NCI-H2081 treated with DMSO at 0.1 percent for 48 hours (cell line): ENCODE measurements around the gene EFHC1.
"Not testable (repeated sequence)": the region's sequence is repeated elsewhere in the genome, so short reads cannot be mapped to it uniquely, and the experiment has no call there.

Experiments used
- DNase-seq: peaks from one replicate; lab custom pipeline; 2025; lab: John Stamatoyannopoulos, UW

Gene EFHC1

DNA sequence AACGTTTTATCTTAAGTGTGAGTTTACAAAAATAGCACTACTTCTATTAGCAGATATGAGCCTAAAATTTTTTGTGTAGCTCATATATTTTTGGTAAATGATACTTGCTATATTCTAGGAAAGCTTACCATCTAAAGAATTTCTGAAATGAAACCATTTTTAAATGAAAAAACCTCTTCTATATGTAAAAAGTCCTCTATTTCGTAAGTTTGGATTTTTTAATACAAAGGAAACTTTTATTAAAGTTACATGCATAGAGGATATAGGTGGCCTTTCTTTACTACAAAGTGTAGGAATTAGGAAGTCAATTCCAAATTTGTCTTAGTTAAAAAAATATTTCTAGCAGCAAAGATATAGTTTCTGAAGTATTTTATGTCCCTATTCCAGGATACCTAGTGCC, 18.8 kb downstream of the EFHC1 start:
- no peak for DNase-seq

DNA sequence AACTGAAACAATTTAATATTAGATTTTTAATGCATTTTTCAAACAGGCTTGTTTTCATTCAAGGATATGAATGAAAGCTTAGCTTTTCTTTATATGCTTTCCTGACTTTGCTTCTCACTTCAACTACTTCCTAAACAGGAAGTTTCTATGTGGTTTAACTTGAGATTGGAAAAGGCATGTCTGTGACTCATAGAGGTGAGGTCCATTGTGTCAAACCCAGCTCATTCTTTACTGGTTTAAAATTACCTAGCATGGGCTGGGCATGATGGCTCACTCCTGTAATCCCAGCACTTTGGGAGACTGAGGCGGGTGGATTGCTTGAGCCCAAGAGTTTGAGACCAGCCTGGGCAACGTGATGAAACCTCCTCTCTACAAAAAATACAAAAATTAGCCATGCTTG, 34.4 kb downstream of the EFHC1 start:
- DNase-seq = no peak

DNA sequence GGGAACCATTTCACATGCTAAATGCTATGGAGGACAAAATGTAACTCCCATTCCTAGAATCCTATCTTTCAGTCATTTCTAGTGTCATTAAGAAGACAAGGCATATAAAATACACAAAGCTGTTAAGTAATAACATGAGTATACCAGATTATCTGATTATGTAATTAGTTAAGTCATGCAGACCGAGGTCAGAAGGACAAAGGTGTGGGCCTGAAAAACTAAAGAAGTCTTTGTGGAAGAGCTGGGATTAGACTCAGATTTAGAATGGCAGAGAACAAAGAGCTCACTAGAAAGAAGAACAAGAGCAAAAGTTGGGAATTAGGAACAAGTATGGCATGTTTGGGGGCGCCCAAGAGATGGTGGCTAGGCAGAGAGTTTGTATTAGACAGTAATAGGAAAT, 37.0 kb downstream of the EFHC1 start:
- no peak for DNase-seq

DNA sequence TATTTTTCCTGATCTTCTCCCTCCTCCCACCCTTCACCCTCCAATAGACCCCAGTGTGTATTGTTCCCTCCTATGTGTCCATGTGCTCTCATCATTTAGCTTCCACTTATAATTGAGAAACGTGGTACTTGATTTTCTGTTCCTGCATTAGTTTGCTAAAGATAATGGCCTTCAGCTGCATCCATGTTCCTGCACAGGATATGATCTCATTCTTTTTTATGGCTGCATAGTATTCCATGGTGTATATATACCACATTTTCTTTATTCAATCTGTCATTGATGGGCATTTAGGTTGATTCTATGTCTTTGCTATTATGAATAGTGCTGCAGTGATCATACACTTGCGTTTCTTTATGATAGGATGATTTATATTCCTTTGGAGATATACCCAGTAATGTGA, 41.1 kb downstream of the EFHC1 start:
- not testable (repeated sequence) for DNase-seq

DNA sequence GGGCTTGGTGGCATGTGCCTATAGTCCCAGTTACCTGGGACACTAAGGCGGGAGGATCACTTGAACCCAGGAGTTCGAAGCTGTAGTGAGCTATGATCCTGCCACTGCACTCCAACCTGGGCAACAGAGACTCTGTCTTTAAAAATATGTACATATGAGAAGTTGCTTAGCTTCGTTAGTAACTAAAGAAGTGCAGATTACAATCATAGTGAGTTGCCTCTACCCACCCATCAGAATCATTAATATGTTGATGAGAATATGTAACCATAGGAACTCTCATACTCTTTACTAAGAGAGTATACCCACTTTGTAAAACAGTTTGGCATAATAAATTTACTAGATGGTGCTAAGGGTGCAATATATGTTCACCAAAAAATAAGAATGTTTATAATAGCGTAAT, 54.0 kb downstream of the EFHC1 start:
- DNase-seq = no peak

DNA sequence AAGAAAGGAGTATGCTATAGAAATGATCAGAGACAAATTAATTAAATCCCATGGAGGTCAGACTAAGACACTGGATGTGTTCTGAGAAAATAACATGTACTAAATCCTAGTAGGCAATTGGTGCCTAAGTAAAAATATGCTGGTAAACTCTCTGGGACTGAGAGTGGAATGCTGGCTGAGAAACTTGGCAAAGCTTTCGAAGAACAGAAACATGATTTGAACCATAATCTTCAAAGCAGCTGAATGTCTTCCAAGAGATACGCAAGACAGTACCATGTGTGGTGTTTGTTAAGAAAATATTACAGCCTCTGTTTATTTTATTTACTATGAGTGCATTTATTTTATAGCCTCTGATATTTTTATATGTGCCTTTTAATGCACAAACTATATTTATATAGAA, 55.2 kb downstream of the EFHC1 start:
- DNase-seq = no peak

DNA sequence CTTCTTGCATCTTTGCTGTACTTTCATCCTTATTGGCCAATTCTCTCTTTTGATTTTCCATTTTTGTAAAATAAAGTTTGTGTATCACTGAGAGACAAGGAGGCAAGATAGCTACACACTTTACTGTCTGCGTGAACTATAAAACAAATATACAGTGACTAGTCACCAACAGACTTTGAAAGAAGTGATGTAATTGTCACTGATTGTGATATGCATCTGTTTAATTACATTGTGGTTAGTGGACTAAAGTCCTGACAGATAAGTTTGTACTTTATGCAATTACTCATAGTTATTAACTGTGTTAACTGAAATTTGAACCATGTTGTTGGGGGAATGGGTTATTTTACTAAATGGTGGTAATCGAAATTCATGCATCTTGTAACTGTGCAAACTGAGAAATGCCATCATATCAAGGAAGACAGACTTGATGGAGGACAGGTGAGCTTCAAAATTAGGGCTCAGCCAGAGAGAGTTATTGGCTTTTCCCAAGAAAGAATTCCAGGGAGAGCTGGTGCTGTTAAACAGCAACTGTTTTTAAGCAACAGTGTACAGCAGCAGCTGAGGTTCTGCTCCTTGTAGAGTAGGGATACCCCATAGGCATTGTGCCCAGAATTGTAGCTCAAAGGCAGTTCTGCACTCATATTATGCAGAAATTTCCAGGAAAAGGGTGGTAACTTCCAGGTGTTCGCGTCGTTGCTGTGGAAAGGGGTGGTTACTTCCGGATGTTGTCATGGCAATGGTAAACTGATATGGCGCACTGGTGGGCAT, 62.9 kb downstream of the EFHC1 start:
- no peak for DNase-seq

DNA sequence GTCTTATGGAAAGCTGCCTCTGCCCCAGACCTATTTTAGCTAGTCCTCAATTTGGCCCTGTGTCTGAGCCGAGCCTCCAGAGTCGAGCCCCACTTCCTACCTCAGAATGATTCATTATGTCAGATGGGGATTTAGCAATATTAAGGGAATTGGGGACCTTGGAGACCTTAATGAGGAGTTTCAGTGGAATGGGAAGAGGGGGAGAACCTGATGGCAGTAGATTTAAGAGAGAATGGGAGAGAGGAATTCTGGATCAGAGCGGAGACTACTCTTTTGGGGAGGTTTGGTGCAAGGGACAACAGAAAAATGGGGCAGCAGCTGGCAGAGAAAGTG, 63.5 kb downstream of the EFHC1 start:
- no peak for DNase-seq

DNA sequence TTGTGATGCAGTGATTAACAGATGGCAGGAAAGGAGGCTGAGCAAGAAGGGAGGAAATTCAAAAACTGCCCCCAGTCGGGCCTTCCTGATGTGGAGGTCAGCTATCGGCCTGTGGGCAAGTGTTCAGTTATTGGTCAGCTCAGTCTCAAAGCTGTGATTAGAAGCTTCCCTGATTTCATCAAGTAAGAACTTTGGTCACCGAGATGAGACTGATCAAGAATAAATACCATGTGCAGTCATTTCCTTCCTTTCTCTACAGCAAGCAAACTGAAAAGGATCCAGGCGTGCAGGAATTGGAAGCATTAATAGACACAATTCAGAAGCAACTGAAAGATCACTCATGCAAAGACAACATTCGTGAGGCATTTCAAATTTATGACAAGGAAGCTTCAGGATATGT, 69.7 kb downstream of the EFHC1 start:
- DNase-seq = no peak

DNA sequence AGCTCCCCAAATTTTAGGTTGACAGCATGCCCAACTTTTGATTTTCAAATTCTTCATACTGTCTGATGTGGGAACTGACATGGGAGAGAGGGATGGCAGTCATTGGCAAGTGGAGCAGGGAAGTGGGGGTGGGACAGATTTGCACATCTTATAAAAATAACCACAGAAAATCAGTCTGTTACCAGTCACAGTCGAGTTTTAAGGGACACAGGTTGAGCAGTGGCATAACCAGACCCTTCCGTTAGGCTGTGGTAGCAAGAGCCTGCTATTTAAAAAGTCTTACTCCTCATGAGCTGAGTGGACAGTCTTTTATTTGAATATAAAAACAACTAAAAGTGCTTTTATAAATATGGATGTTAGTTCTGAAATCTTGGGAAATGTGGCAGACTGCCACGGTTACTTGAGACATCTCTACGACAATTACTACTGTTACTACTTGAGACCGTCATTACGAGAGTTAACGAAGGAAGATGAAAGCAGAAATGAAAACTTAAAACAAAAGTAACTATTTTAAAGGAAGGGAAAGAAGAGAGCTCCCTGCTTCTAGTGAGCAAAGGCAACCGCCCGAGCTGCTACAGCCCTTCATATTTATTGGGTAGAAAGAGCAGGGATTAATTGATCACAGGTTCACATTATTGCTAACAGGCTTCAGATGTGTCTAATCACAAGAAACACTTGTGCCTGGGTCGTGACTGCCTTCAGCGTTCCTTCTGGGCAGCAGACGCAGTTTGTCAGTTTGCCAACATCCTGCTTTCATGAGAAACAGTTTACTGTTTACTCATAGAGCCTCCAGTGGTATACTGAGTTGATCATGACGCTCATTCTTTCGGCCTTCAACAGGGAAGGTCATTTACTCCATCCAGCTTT, 71.3 kb downstream of the EFHC1 start:
- DNase-seq = no peak

DNA sequence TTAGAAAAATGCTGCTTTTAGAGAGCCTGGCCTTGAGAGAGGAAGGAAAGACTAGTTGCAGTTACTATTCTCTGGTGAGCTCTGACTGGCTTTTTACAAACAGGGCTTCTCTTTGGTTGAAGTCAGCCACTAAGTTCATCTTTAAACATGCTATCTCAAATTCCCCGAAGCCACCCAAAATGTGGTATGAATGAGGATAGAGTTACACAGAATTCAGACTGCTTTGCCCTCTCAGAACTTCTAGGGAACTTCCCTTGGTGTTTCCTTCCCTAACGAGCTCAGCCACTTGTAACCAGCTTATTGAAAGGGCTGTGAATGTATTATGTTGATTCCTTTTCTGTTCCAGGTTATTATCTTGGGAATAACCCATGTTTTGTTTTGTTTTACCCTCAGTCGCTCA, 73.5 kb downstream of the EFHC1 start:
- DNase-seq = no peak

DNA sequence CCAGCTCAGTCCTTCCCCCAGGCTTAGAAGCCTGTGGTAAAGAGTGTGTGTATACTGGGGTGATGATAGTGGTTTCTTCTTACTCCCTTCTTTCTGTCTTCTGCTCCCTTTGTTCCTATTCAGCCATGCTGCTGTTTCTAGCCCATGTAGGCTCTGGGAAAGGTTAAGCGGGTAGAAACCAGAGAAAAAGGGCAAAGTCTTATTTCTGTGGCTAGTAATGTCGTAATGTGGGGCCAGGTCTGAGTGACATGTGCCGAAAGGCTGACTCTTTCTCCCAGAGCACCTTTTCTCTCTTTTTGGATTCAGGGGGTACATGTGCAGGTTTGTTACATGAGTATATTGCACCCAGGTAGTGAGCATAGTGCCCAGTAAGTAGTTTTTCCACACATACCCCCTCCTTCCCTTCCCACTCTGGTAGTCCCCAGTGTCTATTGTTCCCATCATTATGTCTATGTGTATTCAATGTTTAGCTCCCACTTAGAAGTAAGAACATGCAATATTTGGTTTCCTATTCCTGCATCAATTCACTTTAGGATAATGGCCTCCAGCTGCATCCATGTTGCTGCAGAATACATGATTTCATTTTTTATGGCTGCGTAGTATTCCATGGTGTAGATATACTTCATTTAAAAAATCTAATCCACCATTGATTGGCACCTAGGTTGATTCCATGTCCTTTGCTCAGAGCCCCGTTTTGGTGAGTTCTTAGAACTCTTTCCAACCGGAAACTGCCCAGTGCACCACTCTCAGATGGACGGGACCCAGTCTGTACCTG, 74.3 kb downstream of the EFHC1 start:
- DNase-seq = no peak

DNA sequence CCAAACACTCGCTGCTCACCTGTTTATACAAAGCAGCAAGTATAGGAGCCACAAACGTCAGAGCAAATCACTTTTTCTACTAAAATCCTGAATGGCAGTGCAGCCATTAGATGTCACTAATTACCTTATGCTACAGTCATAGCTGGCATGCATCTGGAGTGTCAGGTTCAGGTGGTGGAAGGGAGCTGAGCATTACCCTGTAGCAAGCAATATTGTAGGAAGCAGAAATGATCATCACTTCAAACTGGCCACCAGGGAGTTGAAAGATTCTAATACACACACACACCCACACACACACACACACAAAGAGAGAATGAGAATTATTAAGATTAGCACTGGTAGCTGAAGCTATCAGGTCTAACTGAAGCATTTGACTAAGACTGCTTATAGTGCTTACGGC, 75.8 kb downstream of the EFHC1 start:
- DNase-seq = no peak

DNA sequence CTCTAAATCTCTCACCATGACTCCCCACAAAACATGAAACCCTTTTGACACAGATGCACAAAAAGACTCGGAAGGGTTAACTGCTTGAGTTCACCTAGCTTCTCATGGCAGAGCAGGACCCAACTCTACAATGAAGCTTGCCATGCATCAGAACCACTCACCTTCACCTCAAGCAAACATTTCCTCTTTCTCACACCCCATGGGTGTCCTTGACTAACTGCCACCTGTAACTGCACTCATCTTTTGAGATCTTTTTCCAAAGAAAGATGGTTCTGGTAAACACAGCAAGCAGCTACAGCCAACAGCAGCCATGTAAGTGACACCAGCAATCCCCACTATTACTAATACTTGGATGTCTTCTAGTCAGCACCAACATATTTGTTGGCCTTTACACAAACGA, 76.5 kb downstream of the EFHC1 start:
- DNase-seq = no peak

DNA sequence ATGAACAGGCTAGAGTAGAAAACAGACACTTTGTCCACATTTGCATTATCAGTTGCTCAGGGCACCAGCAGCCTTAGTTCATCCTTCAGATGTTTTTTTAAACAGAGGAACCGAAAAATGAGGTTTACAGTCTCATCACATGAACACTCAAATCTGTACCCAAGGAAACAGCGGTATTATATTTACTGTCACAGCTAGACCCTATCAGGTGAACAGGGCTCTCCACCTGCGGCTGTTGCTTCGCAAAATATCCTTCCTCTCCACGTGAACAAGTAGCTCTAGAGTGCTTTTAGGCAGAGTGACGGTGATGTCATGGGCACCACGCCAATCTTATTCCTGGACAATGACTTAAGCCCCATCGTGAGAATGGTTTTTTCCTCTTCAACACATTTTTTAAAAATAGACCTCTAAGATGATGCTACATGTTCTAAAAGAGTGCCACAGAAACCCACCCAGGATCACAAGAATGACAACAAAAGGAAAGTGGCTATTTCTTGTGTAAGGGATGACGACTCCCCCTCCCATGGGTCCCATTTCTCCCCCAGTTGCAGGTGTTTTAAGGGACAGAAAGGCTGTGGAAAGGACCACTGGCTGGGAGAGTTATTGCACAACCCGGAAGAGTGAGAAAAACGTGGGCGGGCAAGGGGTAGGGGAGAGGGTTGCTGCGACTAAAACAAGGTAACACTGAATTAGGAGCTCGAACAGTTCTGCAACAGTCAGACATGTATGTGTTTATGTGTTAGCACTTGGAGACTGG, 77.7 kb downstream of the EFHC1 start:
- DNase-seq = no peak

DNA sequence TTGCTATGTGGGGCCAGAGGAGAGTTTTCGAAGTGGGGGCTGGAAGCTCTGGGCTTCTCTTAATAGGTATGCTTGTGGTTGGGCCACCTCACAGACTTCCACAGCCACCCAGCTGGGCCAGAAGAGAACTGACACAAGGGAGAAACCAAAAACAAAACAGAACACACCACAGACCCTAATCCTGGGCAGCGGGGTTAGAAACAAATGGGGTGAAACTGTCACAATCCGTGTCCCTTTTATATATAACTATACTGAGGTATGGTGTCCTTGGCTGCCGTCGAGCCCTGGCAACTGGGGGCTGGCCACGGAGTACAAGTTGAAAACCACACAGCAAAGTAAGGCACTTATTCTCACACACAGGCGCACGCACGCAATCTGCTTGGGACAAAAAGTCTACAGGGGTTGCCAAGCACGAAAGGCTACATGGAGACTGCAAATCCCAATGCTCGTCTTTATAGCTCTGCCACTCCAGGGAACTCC, 78.4 kb downstream of the EFHC1 start:
- no peak for DNase-seq

DNA sequence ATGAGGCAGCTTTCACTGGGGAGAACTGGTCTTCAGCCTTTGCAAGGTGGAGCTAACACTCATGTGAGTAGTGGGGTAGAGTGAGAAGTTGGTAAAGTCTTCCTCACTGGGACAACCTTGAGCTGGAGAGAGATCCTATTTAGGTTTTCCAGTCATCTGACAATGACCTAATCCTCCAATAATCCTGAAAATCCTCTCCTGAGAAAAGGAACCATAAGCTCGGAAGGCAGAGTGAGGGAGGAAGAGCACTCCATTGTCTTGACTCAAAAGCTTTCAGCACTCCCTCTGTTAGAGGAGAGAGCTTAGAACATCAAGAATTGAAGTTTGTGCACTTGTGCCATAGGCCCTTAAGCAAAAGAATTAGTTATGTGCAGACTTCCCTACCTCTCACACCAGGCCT, 78.9 kb downstream of the EFHC1 start:
- DNase-seq = no peak

DNA sequence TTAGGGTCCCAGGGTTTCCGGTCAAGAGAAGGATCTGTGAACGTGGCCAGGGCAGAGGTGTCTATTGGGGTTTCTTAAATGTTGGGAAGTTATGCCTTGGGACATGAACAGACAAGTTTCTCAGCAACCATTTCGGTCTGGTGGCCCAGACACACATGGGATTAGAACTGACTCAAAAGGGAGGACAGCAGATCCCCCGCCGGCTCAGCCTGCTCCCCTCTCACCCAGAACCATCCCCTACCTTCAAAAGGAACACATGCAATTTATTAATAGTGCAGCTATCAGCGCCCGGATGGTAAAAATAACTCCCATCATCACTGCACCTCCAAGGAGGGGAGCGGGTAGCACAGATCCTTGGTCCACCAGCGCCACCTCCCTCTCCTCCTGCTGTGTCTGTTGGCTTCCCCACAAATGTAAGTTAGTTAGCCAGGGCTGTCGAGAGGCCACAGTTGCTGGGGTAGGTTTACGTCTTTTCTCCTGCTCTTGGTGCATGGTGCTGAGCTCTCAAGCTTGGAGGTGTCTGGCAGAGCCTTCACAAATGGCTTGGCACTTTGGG, 79.6 kb downstream of the EFHC1 start:
- no peak for DNase-seq

DNA sequence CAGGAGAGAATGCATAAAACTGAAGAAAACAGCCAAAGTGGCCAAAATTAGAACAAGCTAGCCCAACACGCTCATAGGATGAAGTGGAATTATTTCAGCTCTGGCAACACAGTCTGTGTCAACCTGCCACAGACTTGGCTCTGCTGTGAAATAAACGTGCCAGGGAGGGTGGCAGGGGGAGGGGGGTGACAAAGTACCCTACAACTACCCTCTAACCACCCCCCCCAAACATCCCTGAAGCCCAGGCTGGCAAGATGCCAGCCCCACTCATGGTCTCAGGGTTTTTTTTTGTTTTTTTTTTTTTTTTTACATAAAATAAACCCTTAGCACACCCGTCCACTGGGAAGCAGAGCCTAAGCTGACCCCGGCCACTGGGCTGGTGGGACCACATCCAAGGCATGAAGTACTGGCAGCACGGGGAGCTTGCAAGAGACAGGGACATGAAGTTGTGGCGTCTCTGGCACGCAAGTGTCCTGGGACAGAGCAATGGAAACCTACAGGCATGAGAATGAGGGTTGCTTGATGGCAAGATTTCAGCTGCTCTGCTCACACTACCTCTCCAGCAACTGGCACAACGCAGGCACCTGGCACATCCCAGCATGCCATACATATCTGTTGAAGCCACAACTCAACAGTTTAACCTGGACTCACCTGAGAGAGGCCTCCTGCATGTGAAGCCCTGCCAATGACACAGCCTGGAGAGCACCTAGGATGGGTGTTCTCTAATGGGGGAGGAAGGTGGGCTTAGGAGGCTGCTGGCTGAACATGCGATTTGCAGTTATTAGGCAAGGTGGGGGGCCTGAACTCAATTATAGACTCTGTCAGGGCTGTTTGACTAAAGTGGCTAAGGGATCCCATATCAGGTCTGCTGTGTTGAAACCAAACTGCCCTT, 80.3 kb downstream of the EFHC1 start:
- DNase-seq = no peak

DNA sequence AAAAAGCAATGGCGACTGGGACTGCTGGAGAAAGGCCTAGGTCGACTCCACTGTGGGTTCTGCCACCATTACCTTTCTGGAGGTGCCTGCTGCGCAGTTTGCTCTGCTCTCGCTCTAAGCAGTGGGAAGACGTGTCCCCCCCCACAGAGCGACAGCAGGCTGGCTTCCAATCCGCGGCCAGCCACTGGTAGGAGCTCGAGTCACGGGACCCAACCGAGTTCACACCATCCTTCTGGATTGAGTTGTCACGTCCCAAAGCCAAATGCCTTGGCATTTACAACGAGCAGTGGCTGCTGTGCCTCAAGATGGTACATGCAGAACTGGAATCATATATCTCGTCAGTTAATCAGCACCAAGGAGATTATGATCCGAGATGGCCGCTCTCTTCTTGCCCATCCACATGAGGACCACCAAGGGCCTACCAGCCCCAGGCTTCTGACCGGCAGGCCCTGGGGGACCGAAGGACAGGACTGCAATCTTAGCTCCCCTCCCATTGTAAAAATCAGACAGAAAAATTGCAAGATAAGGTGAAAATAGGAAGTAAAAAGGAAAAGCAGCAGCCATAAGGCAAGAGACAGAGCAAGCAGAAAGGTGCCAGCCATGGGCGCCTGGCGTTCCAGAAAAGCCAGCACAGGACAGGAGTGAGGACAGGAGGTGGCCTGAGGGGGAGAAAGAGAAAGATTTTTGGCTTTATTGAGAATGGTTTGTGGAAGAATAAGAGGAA, 82.3 kb downstream of the EFHC1 start:
- no peak for DNase-seq
